Inflammatory macrophage (primary cell): ENCODE data around the gene HOTAIR.

Experiments
- DNase-seq, 2 donors: peaks; one replicate each; pipeline ENCODE4 v3.0.0-alpha.2; 2020 to 2022

HOTAIR gene

DNA sequence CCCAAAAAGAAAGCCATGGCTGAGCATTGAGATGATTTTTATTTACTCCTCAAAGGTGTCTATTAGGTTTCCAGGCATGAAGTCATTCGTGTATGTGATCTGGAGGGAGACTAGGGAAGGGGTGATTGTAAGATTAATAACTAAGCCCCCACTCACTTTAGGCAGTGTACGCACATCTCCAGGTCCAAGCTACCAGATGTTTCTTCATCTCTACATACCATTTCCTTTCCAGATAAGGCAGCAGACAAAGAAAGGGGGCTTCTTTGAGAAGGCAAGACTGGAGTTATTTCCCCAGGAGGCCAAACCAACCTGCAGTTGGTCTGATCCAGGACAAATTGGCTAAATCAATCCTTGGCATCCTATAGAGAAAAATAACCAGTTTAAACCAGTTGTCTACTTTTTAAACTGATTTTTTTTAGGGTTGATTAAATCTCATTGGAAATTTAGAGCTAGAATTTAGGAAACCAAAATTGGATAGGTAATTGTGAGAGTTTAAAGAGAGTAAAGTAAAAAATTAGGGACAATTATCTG is 32.2 kb downstream of the HOTAIR start:
- no peak for DNase-seq

DNA sequence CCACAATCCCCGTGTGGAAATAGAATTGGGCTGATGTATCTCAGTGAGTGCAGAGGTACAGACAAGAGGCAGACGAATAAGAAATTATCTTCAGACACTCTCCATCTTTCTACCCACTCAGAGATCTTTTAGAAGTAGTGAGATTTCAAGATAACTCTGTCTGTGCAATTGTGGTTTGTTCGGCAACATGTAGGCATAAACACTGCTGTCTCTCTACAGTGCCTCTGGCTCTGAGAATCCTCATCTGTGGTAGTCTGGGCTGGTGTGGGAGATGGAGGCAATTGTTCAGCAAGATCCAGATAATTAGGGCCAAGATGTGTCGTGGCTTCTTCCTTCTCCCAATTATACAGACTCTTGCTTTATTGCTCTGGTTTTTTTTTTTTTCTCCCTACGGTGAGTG is 33.0 kb downstream of the HOTAIR start:
- DNase-seq = no peak

DNA sequence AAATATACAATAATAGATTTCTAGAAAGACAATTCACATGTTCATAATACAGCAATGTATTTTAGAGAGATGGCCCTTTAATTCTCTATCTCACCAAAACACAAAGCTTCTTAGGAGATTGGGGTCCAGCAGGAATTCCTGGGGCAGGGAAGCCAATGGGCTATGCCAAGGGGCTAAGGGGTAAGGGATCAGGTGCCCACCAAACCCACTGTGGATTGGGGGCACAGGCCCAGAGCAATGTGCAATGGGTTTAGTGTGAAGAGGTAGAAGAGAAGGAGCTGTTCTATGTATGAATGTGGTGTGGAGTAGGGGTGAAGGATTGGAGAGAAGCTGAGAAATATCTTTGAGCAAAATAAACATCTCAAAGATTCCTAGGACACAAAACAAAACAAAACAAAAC is 33.6 kb downstream of the HOTAIR start:
- no peak for DNase-seq

DNA sequence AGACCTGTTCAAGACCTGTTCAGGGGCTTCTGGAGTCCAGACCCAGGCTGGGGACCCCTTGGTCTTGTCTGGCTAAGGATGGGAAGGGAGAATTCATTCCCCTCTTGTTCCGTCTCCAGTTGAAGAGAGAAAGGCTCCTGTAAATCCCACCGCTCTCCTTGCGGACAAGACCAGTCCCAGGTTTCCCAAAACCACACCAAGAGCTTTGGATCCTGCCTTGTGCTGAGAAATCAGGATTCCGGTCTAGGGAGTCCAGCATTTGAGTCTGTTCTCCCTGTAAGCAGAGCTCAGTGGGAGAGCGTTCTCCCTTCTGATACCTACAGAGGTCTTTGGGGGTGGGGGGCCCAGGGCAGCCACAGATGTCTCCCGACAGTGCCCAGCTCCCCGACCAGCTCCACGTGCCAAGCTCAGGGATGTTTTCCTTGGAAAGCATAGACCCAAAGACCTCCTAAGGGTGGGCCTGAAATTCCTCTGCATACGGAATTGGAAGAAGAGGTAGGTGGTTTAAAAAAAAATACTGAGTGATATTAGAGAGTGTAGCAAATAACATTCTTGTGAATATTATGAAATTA is 34.2 kb downstream of the HOTAIR start:
- DNase-seq = no peak

DNA sequence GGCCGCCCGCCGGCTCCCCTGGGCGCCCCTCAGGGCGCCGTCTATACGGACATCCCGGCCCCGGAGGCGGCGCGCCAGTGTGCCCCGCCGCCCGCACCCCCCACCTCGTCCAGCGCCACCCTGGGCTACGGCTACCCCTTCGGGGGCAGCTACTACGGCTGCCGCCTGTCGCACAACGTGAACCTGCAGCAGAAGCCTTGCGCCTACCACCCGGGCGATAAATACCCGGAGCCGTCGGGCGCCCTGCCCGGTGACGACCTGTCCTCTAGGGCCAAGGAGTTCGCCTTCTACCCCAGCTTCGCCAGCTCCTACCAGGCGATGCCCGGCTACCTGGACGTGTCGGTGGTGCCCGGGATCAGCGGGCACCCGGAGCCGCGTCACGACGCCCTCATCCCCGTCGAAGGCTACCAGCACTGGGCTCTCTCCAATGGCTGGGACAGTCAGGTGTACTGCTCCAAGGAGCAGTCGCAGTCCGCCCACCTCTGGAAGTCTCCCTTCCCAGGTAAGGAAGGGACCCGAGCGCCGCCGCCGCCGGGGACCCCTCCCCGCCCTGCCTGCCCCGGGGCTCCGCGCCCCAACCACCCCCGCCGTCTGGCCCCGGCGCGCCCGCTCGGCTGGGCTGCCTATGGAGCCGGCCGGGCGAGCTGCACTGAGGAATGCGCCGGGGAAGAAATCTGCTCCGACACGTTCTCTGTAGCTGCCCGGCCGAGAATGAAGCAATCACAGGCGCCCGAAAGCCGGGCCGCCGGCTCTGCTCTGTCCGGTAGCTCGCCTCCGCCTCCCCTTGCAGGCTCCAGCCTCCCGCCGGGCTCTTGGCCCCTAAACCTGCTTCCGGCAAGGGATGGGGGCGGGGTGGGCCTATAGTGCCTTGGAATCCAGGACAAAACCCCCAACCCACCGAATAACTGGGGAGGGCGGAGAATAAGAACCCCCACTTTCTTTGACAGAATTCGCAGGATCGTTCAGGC is 35.3 kb downstream of the HOTAIR start:
- no peak for DNase-seq

DNA sequence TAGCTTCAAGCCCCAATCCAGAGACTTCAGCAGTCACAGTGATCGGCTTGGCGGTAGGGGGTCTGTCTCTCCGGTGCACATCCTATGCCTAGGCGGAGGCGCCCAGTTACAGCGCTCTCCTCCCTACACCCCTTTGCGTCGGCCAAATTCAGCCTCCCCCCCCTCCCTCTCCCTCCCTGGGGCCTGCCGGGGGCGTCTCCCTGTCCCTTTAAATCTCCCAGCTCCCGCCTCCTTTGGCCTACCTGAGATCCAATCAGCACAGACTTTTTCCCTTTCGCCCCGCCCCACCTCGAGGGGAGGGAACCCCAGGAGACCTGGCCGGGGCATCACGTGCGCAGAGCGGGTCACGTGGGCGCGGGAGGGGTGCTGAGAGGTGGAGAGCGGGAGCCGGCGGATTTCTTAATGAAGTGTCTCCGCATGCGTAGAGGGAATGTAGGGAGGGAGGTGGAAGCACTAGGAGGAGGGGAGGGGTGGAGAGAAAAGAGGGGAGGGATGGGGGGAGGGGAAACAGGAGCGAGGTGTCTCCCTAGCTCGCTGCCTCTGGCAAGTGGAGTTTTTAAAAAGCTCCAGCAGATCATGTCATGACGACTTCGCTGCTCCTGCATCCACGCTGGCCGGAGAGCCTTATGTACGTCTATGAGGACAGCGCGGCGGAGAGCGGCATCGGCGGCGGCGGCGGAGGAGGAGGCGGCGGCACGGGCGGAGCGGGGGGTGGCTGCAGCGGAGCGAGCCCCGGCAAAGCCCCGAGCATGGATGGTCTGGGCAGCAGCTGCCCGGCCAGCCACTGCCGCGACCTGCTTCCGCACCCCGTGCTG is 36.2 kb downstream of the HOTAIR start, which contains the start of gene HOXC13:
HOXC13 (plus strand) TSS at position 506 of the 815 bp plus-strand sequence; CDS start at position 582, 76 bp downstream.
- no peak for DNase-seq

DNA sequence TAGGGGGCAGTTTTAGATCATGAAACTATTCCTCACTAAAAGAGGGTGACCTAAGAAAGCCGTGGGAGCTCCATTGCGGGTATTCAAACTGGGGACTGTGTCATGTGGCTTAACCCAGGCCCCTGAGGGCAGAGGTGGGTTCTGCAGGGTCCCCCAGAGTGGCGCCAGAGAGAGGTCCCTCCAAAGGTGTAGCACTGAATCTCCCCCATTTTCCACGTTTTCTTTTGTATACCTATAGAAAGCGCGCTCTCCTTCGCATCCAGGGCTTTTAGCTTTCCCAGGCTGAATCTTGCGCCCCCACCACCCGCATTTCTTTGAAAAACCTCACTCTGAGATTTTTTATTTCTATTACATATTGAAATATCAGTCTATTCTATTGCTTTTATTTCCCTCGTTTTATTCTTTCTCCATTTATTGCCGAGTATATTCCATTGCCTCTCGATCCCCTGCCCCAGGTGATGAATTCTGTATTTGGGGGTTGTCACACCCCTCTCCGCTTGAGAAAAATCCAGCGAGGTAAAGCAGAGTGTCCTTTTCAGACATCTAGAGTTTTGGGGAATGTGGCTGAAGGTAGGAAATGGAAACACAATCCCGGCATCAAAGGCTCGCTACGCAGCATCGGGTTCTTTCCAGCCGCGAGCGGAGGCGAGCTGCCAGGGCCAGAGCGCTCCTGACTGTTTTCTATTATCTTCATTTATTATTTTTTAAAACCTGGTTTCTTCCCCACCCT is 37.0 kb downstream of the HOTAIR start:
- no peak for DNase-seq

DNA sequence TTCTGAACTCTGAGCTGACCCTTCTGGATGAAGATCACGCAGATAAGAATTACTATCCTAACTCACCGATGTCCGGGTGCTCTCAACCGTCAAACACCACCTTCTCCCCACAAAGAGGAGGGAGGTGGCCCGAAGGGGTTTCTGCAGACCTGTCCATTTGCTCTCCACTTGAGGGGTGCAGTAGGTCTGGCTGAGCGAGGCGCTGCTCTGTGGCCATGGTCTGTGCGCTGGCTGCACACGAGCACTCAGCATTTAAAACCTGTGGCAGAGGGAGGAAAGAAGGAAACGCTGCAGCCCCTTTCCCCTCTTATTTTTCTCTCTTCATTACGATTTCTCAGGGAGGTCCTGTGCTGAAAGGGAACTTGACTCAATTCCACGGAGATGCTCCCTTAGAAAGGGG is 37.7 kb downstream of the HOTAIR start:
- no peak for DNase-seq

DNA sequence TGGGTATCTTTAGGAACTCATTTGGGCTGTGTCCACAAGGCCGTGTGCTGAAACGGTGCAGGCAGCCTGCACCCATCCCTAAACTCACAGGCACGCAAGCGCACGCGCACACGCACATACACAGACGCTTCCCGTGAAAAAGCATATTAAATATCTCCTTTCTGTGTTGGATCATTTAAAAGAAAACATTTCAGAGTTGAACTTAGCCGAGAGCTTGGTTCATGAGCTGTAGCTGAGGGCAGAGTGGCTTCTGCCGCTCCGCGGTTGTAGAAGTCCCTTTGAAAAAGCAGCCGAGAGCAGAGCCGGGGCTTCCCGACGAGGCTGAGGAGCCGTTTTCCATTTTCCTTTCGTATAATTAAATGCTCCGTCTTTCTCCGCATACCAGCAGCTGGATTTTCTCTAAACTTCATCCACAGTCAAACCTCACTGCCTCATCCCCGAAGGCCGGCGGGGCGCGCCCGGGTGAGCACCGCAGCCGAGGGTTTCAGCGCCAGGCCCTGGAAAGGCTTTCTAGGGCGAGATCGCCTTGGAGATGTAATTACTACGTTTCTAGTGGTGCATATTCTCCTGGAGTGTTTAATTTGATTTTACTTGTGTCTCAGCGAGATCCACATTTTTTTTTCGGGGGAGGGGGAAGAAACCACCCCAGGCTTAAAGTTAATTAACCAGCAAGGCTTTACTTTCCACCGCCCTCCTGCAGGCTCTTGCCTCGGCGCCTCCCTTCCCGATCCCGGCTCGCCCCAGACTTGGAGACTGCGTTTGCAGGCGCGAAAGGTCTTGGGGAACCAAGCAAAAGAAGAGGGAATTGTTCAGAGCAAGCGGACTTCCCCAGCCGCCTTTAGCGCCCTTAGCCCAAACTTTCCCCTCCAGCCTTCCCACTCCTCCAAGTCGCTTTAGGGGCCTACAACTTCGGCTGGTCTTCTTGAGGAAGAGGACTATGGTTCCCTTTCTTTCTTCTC is 39.1 kb downstream of the HOTAIR start:
- no peak for DNase-seq

DNA sequence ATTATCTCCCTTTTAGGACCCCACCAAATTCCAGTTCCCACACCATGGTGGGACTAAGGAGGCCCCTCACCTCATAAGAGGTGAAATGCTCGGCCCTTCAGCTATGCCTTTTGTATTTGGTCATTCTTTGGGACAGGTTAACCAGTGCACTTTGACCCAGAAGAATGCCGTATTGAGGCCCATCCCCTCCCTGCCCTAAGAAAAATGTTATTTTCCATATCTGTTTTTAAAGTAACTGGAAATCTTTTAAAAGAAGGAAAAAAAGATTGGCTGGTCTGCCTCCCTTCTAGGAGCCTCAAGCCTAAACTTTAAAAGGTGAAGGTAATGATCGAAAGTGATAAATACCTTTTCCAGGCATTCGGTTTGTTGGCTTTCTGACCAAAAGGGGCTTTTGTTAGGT is 41.8 kb downstream of the HOTAIR start:
- DNase-seq = no peak

DNA sequence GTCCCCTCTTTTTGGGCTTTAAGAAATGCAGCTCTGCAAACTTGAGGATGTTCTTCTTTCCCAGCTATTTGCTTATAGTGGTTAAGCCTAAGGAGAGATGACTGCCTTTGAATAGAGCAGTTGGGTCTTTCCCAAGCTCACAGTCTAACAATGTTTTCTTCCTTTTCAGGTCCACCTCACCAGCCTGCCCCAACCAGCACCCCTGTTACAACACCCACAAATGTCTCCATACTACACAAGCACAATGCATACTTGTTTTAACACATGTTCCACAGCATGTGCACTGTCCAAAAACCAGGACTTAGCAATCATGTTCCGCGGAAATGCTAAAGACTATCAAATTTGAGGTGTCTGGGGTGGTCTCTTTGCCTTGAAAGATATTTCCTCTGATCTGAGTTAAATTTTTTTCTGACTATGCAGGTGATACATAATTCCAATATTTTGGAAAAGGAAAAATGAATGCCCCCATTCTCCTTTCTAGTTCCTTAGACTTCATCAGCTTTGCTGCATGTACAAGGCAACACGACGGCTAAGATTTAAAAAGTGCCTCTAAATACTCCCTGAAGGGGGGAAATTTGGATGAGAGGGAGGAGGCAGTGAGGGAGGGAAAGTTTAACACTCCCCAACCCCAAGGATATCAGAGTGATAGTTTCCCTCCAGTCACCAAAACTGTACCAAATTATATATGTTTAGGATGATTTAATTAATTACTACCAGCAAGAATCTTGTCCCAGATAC is 42.7 kb downstream of the HOTAIR start:
- DNase-seq = no peak

DNA sequence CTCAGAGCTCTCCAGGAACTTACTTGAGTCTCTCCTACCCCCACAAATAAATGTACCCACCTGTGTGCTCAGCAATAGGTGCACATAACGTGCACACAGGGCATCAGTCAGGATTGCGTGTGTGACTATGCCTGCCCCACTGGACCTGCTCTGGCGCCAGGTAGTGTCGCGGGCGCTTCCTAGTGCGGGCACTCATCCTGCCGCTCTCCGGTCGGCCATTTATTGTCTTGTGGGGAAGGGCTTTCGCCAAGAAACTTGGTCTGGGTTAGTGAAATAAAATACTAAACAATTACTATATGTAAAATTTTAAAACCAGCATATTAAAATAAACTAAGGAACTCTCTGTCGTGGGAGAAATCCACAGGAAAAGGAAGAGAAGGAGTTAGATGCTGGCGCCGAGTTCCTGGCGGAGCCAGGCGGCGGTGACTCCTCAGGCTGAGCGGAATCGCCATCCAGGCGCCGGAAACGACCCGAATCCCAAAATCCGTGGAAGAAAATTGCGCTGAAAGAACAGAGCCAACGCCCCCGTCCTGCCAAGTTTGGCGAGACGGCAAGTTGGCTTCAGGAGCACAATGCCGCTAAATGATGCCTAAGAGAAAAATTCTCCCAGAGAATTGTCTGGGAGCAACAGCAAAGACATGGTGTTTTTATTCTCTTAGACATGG is 44.0 kb downstream of the HOTAIR start:
- DNase-seq = no peak

DNA sequence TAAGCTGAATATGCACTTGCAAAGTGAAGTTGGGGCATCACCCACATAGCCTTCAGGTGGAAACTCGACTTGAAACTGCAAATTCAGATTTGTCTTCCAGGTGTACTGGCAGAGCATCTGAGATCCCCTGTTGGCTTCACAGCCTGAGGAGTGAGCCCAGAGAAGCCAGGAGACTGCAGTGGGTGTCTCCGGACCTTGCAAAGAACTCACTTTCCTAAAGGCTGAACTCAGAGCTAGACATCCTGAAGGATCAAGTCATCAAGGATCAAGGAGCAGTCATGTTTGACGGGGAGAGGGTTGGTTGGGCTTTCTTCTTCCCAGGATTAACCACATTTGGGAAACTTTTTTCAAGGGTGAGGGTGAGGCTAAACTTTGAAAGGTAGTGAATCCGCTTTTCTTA is 45.2 kb downstream of the HOTAIR start:
- DNase-seq = no peak

DNA sequence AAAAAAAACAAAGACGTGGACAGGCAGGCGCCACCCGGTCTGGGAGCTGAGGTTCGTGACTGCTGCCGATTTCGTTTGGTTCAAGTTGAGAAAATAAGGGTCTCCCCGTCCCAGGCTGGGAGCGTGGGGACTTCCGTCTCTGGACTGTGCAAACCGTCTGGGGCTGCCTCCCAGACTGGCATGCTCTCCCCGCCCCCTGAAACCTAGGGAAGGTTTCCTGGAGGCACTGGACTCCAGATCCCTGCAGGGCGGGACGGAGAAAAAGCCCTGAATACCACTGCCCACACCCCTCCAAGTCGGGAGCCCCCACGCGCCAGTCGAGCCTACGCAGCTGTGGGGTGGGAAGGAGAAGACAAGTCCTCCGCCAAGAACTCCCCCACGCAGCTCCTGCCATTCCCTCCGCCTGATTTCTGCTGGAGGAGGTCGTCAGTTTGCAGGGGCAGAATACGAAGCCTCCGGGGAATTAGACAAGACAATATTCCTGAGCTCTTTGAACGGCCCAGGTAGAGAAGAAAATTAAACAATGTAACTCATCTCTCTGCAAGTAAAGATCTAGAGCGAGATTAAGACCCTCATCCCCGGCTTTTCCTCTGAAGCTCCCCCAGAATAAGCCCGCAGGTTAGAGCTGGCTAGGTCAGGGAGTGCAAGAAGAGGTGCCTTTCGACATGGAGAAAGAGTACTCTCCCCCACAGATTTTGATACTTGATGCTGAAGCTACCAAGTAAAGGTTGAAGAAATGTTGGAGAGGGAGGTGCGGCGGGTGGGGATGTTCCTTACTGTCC is 46.5 kb downstream of the HOTAIR start:
- no peak for DNase-seq

DNA sequence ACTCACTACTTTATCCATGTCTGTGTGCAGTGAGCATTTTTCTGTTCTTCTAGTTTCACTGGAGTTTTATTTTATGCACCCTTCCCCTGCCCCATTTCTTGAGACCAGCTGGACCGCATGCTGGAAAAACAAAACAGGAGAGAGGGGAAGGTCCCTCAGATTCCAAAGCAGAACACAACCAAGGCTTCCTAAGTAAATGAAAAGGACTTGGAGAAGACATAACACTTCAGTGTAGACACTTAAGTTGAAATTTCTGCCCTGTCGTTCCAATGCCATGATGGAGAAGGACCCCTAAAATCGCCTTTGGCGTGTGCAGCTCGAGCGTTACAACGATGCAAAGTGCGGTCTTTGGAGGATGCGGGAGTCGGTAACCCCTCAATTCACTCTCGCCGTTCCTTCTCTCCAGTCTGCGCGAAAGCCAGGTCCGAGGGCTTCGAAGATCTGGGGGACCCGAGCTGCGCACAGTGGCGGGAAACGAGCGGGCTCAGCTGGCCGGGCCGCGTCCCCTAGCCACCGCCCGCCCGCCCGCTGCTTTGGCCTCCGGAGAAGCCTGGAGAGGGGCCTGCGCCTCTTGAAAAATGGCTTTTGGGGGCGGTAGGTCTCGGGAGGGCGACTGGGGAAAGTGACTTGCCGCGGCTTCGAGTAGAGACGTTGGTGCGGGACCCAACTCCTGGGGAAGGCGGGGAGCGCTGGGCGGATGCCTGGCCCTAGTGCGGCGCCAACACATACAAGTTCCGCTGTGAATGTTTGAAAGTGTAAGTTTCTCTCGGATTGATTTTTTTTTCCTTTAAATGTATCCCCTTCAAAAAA is 47.3 kb downstream of the HOTAIR start:
- no peak for DNase-seq

DNA sequence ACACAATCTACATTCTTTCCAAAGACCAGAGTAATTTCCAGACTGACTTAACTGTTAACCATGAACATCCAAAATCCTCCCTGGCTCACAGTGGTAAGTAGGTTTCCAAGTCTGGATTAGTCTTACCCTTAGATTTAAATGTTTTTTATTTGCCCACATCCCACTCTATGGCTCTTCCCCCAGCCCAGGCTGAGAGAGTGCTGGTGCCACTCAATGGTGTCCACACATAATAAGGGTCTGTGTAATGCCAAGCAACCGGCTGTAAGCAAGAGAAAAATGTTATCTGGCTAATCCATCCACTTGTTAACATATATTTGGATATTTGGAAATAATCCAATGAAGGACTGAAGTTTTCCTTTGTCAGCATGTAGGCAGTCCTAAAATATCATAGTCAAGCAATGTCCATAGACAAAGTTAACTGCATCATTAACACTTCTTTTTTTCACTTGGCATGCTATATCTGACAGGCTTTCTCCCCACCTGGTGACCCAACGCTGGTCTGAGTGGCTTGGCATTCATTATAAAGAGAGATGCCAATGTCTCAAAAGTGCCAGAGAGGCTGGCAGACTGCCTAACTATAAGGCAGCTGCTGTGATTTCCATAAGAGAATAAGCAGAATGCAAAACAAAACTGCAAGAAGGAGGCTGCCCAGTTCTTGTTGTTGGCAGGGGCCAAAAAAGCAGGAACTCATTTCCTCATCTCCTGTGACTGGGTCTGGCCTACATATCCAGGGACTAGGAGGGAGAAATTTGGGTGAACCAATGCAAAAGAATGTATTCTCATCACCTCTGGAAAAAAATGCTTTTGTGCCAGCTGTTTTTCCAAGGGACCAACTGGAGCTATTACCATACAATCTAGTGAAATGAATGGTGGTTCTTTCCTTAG is 50.0 kb downstream of the HOTAIR start:
- DNase-seq = no peak
